Keratinocyte (primary cell): ENCODE measurements around the gene DPF3.

Source experiments
- EZH2 ChIP-seq: IDR thresholded peaks from one replicate; pipeline ENCODE4 v1.6.1; 2012; ENCODE audit warnings: inconsistent platforms, mild to moderate bottlenecking, low read length, moderate library complexity
- TF ChIP-seq, protein P1 (sequence below), 3 experiments: IDR thresholded peaks in 1 of 3; conservative IDR thresholded peaks in 1 of 3; optimal IDR thresholded peaks in 1 of 3; 2 replicates in 2 of 3; 3 replicates in 1 of 3; pipeline versions ENCODE3 to v1.5.1; 2011; ENCODE audit warnings: low read length in 3 of 3, mild to moderate bottlenecking in 3 of 3, moderate library complexity in 2 of 3, control low read depth in 1 of 3, inconsistent platforms in 1 of 3; ENCODE audit not compliant: insufficient read depth in 2 of 3; ENCODE audit errors: extremely low read depth in 1 of 3

GRCh38 chr14:72664651-72665050 lies 229.2 kb downstream of the DPF3 start:
- TF ChIP-seq, protein P1, sequence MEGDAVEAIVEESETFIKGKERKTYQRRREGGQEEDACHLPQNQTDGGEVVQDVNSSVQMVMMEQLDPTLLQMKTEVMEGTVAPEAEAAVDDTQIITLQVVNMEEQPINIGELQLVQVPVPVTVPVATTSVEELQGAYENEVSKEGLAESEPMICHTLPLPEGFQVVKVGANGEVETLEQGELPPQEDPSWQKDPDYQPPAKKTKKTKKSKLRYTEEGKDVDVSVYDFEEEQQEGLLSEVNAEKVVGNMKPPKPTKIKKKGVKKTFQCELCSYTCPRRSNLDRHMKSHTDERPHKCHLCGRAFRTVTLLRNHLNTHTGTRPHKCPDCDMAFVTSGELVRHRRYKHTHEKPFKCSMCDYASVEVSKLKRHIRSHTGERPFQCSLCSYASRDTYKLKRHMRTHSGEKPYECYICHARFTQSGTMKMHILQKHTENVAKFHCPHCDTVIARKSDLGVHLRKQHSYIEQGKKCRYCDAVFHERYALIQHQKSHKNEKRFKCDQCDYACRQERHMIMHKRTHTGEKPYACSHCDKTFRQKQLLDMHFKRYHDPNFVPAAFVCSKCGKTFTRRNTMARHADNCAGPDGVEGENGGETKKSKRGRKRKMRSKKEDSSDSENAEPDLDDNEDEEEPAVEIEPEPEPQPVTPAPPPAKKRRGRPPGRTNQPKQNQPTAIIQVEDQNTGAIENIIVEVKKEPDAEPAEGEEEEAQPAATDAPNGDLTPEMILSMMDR (optimal IDR thresholded peaks at IDR 0.05 in 1 of 3, IDR thresholded peaks at IDR 0.05 in 1 of 3, conservative IDR thresholded peaks at IDR 0.05 in 1 of 3; ENCODE audit: extremely low read depth in 1 of 3, insufficient read depth in 2 of 3, low read length in 3 of 3): no peak
- TF ChIP-seq EZH2: no peak
